ENCODE measurements around the gene NELL1.

Gene NELL1

GRCh38 chr11:21306739-21307358, 637.5 kb downstream of the NELL1 start:
- TF ChIP-seq, protein P1, sequence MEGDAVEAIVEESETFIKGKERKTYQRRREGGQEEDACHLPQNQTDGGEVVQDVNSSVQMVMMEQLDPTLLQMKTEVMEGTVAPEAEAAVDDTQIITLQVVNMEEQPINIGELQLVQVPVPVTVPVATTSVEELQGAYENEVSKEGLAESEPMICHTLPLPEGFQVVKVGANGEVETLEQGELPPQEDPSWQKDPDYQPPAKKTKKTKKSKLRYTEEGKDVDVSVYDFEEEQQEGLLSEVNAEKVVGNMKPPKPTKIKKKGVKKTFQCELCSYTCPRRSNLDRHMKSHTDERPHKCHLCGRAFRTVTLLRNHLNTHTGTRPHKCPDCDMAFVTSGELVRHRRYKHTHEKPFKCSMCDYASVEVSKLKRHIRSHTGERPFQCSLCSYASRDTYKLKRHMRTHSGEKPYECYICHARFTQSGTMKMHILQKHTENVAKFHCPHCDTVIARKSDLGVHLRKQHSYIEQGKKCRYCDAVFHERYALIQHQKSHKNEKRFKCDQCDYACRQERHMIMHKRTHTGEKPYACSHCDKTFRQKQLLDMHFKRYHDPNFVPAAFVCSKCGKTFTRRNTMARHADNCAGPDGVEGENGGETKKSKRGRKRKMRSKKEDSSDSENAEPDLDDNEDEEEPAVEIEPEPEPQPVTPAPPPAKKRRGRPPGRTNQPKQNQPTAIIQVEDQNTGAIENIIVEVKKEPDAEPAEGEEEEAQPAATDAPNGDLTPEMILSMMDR (IDR thresholded peaks at IDR 0.05; ENCODE audit: low read length, missing control alignments): no peak
- no peak overlapping the region for H3K4me3 ChIP-seq (replicated peaks; ENCODE audit: low read depth, low read length)
- DNase-seq (ENCODE audit: low read depth): no peak

DNA sequence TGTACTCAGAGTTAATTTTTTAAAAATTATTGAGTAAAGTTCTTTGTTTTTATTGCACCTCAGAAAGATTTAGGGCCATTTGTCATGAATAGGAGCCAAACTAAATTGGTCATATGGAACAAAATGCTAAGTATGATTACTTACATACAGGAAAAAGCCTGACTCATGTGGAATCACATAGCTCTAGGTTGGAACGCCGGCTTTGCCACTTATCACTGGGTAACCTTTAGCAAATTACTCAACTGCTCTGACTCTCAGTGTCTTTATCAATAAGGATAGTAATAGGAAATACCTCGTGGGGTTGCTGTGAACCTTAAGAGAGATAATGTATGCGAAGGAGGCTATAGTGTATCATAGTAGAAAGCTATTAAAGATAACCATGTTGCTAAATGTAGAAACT, 638.5 kb downstream of the NELL1 start:
- TF ChIP-seq, protein P1 (IDR thresholded peaks at IDR 0.05; ENCODE audit: low read length, missing control alignments): no peak
- no peak overlapping the region for H3K4me3 ChIP-seq (replicated peaks; ENCODE audit: low read depth, low read length)
- DNase-seq (ENCODE audit: low read depth): no peak

GRCh38 chr11:21316591-21316990, 647.2 kb downstream of the NELL1 start:
- TF ChIP-seq, protein P1 (IDR thresholded peaks at IDR 0.05; ENCODE audit: low read length, missing control alignments): no peak
- H3K4me3 ChIP-seq (replicated peaks; ENCODE audit: low read depth, low read length): no peak overlapping the region
- DNase-seq (ENCODE audit: low read depth): no peak

DNA sequence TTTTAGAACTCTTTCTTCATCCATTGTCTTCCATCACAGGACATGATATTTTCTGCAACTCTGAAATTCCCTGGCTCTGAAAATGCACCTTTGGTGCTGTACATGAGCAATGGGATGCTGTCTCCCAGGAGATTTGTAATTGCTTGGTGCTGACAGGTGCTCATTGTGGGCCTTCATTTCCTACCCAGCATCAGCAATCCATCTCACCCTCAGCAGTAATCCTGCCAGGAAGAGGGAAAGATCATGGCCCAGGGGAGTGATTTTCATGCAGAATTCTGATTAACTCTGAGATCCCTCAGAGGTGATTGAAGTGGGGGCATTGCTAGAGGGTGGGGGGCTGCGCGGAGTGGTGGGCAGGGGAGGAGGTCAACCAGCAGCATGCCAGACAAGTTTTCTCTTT, 651.7 kb downstream of the NELL1 start:
- no peak for DNase-seq (ENCODE audit: low read depth)
- TF ChIP-seq, protein P1 (IDR thresholded peaks at IDR 0.05; ENCODE audit: low read length, missing control alignments): no peak
- H3K4me3 ChIP-seq (replicated peaks; ENCODE audit: low read depth, low read length): no peak overlapping the region

DNA sequence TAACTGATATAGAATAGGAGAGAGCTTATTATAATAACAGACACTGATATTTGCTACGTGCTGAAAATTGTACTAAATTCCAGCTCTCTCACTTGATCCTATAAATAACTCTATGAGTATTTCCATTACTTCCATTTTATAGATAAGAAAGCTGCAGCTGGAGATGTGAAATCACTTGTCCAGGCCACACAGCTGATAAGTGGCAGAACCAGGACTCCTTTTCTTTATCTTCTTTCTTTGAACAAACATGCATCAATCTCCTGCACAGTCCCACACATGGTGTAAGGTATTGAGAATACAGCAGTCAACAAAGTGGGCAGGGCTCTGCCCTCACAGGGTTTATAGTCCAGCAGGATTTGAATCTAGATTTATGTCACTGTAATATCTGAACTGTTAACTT, 652.1 kb downstream of the NELL1 start:
- TF ChIP-seq, protein P1 (IDR thresholded peaks at IDR 0.05; ENCODE audit: low read length, missing control alignments): no peak
- DNase-seq (ENCODE audit: low read depth): no peak
- no peak overlapping the region for H3K4me3 ChIP-seq (replicated peaks; ENCODE audit: low read depth, low read length)

DNA sequence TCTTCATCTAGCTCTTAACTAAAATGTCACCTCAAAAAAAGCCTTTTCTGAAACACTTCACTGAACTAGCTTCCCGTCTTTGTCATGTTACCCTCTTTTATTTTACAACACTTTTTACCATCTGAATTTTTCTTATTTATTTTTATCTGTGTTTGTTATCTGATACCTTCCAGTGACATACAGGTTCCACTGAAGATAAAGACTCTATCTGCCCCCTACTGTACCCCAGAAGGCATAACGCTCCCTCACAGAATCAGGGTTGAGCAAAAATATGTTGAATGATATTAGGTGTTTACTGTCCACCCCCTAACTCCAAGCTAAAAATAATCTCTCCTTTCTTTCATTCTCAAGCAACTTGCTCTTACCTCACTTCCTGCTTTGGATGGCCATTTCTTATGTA, 654.2 kb downstream of the NELL1 start:
- TF ChIP-seq, protein P1 (IDR thresholded peaks at IDR 0.05; ENCODE audit: low read length, missing control alignments): no peak

DNA sequence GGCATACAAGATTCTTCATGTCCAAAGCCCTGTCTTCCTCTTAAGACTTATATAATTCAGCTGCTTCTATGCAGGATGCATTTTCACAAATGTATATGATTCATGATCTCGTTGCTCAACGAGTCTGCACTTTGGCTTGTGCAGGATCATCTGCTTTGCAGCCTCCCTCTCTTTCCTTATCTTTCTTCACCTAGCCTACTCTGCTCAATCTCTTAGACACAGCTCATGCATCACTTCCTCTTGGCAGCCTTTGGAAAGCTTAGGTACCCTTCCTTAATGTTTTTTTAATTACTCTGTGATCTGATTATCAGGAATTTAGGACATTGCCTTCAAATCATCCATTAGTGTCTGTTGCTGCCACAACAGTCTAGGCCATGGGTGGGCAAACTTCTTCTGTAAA, 673.8 kb downstream of the NELL1 start:
- no peak for DNase-seq (ENCODE audit: low read depth)
- TF ChIP-seq, protein P1 (IDR thresholded peaks at IDR 0.05; ENCODE audit: low read length, missing control alignments): no peak

More for the DNA sequence above, 654.2 kb downstream of the NELL1 start:
- H3K4me3 ChIP-seq (replicated peaks; ENCODE audit: low read depth, low read length): no peak overlapping the region
- no peak for DNase-seq (ENCODE audit: low read depth)

More for the DNA sequence above, 673.8 kb downstream of the NELL1 start:
- H3K4me3 ChIP-seq (replicated peaks; ENCODE audit: low read depth, low read length): no peak overlapping the region
